ENCODE data around the gene EPS15. TPM values are rescaled to one million over a fixed set of nuclear protein-coding genes. Genes with fewer than 3 reads are reported as not detected.

The EPS15 gene
- total and polyA plus RNA-seq, 2 donors (not counting 1 experiment from before 2014, with no cell fraction given): 40.3 to 151 TPM

- Histone ChIP-seq H3K9ac (ENCODE audit: low read length) (no peak overlapping the region), H3K4me3 (ENCODE audit: control extremely low read depth in 1 of 5, extremely low read depth in 1 of 5, insufficient read depth in 1 of 5, low read depth in 2 of 5, low read length in 4 of 5) (no peak overlapping the region), H3K36me3 (replicated peaks in 1 of 2; ENCODE audit: control extremely low read depth in 1 of 2, control insufficient read depth in 1 of 2, extremely low read depth in 1 of 2, insufficient read depth in 2 of 2, low read length in 1 of 2) (no peaks in the 10 kb centered on the region), H3K27ac (ENCODE audit: low read length in 2 of 2) (no peak overlapping the region), H3K79me2 (ENCODE audit: control insufficient read depth, insufficient read depth, low read length) (no peaks in the 10 kb centered on the region), H3K4me1 (ENCODE audit: control insufficient read depth in 2 of 2, insufficient read depth in 2 of 2, low read length in 2 of 2) (peaks cover 6 to 10% of the 10 kb centered on the region in 2 donors), H3K4me2 (replicated peaks; ENCODE audit: low read depth, low read length, poor library complexity, severe bottlenecking) (no peak overlapping the region), H3K9me3 (ENCODE audit: control extremely low read depth in 1 of 3, control insufficient read depth in 2 of 3, insufficient read depth in 1 of 3, low read length in 2 of 3) (no peaks in the 10 kb centered on the region), H4K20me1 (ENCODE audit: control insufficient read depth, insufficient read depth, low read length, poor library complexity, severe bottlenecking) (no peaks in the 10 kb centered on the region), H2AFZ (ENCODE audit: insufficient read depth, low read depth, low read length, poor library complexity, severe bottlenecking) (no peak overlapping the region), H3K27me3 (replicated peaks in 1 of 4; ENCODE audit: control extremely low read depth in 1 of 4, control insufficient read depth in 3 of 4, insufficient read depth in 4 of 4, low read length in 3 of 4) (peaks cover 0 to 31% (median 18%) of the 10 kb centered on the region in 4 experiments)
- DNase-seq (no peak), ATAC-seq (ENCODE audit: low read depth) (no peak)
- TF ChIP-seq, protein P1, sequence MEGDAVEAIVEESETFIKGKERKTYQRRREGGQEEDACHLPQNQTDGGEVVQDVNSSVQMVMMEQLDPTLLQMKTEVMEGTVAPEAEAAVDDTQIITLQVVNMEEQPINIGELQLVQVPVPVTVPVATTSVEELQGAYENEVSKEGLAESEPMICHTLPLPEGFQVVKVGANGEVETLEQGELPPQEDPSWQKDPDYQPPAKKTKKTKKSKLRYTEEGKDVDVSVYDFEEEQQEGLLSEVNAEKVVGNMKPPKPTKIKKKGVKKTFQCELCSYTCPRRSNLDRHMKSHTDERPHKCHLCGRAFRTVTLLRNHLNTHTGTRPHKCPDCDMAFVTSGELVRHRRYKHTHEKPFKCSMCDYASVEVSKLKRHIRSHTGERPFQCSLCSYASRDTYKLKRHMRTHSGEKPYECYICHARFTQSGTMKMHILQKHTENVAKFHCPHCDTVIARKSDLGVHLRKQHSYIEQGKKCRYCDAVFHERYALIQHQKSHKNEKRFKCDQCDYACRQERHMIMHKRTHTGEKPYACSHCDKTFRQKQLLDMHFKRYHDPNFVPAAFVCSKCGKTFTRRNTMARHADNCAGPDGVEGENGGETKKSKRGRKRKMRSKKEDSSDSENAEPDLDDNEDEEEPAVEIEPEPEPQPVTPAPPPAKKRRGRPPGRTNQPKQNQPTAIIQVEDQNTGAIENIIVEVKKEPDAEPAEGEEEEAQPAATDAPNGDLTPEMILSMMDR (IDR thresholded peaks at IDR 0.05): no peak
- no peak for TF ChIP-seq EZH2 (IDR thresholded peaks at IDR 0.05; ENCODE audit: borderline replicate concordance, insufficient read depth, low read depth, low read length, poor library complexity, severe bottlenecking)
- Mint-ChIP-seq H3K4me3 (no peak overlapping the region), H3K27me3 (peaks cover 28% of the 10 kb centered on the region), H3K27ac (no peak overlapping the region), H3K9me3 (ENCODE audit: insufficient read depth) (no peaks in the 10 kb centered on the region), H3K4me1 (peaks cover 12% of the 10 kb centered on the region)
- 100% methylated on average over 1 of the region's 6 CpGs for WGBS (ENCODE audit: insufficient coverage)
- ChIA-PET CTCF (interaction anchor here (0.7 kb wide), 1 partner anchor 47 kb away, joined by 4 read pairs; no protein-coding TSS in a partner anchor), POLR2A (no interaction called here)
- intact Hi-C loops (cut with micrococcal nuclease): no loop called here
Observed at GRCh38 chr1:51347398-51348146, 171.5 kb downstream of the EPS15 start.

Data from B cell (primary cell).